Measurements from ENCODE around the gene SPAG16. TPM values are rescaled to one million over a fixed set of nuclear protein-coding genes. Genes with fewer than 3 reads are reported as not detected.

The SPAG16 gene
- total and polyA plus RNA-seq, 2 of the 13 experiments (the other 11 are each of a cell fraction or from before 2014, with no cell fraction given), result 9.6 to 26.5 TPM

DNA sequence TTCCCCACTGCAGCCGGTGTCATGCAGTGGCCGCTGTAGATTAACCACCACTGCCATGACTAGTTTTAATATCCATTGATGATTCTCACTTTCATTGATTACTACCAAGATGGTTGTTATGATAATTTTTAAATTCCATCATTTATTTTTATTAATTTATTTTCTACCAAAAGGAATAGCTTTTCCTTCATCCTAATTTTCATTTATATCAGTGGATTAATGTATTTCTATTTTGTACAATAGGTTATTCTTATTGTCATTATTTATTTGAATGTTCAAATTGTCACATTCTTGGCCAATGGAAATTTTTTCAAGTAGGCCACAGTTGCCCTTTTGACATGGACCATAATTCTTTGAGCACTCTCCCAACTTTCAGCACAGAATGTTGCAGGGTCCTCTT is 751.7 kb downstream of the SPAG16 start (continued):
- TF ChIP-seq UBTF (CRISPR knock-in tag; IDR thresholded peaks at IDR 0.05) (no peak), FOXO1 (CRISPR knock-in tag; IDR thresholded peaks at IDR 0.05) (no peak), ZNF841 (CRISPR knock-in tag; IDR thresholded peaks at IDR 0.05; ENCODE audit: borderline replicate concordance) (no peak), SP2 (CRISPR knock-in tag; IDR thresholded peaks at IDR 0.05) (no peak), ZNF205 (CRISPR knock-in tag; IDR thresholded peaks at IDR 0.05) (no peak), ZNF501 (CRISPR knock-in tag; IDR thresholded peaks at IDR 0.05) (no peak), NBN (conservative IDR thresholded peaks at IDR 0.05) (no peak), ZNF598 (CRISPR knock-in tag; IDR thresholded peaks at IDR 0.05; ENCODE audit: borderline replicate concordance) (no peak)

DNA sequence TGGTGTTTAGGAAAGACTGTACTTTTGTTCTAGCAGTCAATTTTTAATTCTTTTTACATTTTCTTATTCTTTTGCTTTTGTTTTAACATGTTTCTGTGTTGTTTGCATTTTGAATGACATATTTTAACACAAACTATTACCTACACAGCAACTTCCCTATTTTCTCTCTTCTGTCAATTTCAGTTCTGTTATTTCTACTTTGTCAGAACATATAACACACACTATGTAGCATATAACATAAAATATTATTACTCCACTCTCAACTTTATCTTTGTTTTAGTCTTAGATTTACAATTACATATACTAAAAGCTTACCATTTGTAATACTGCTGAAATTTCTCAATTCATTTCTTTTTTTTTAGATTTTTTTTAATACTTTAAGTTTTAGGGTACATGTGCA is 753.9 kb downstream of the SPAG16 start:
- Histone ChIP-seq H3K4me2 (ENCODE audit: low read depth, low read length) (no peak overlapping the region), H3K36me3 (replicated peaks in 1 of 2; ENCODE audit: control insufficient read depth in 1 of 2, insufficient read depth in 2 of 2, low read length in 2 of 2) (no peaks in the 10 kb centered on the region), H4K20me1 (ENCODE audit: insufficient read depth, low read length) (no peaks in the 10 kb centered on the region), H3K79me2 (ENCODE audit: insufficient read depth, low read length) (no peaks in the 10 kb centered on the region), H2AFZ (ENCODE audit: low read length) (no peak overlapping the region), H3K27ac (ENCODE audit: extremely low read length, insufficient read depth, low read length) (no peak overlapping the region), H3K9ac (ENCODE audit: insufficient read depth, low read depth, low read length) (no peak overlapping the region), H3K27me3 (ENCODE audit: control insufficient read depth in 1 of 2, insufficient read depth in 2 of 2, low read length in 2 of 2) (no peaks in the 10 kb centered on the region), H3K4me3 (replicated peaks in 1 of 3; ENCODE audit: insufficient read depth in 1 of 3, low read depth in 2 of 3, low read length in 3 of 3) (no peak overlapping the region), H3K4me1 (ENCODE audit: insufficient read depth, low read length) (no peaks in the 10 kb centered on the region), H3K9me3 (ENCODE audit: low read length) (peaks cover 39% of the 10 kb centered on the region)
- no peak for FAIRE-seq
- no TSS peak for BruUV-seq (replicated peaks)
- TF ChIP-seq SRSF4 (IDR thresholded peaks at IDR 0.05; ENCODE audit: low read depth, low read length, poor library complexity, severe bottlenecking) (no peak), HOXA5 (CRISPR knock-in tag; IDR thresholded peaks at IDR 0.05) (no peak), ZBTB1 (CRISPR knock-in tag; IDR thresholded peaks at IDR 0.05; ENCODE audit: borderline replicate concordance) (no peak)
- in situ Hi-C loops (cut with HindIII; ENCODE audit: extremely low pct_ligation_motif_present, low pct_unique_long_range_greater_than_20kb), result no loop called here
- ATAC-seq, result no peak
- no peak for DNase-seq (ENCODE audit: low spot score)
- ChIA-PET POLR2A (no interaction called here), CTCF (ENCODE audit: low intra/inter-chr PET ratio, low total read pairs) (no interaction called here)
- intact Hi-C loops (cut with micrococcal nuclease; ENCODE audit: unreplicated experiment), result no loop called here
